ENCODE data around the gene MARK3. TPM values are rescaled to one million over a fixed set of nuclear protein-coding genes. Genes with fewer than 3 reads are reported as not detected.

The MARK3 gene
- total RNA-seq, 1 donor from 2014 or later, result 138 TPM

GRCh38 chr14:103526914-103527248, 141.7 kb downstream of the MARK3 start:
- H3K27ac Mint-ChIP-seq, result no peak overlapping the region
- H3K27me3 Mint-ChIP-seq, result no peaks in the 10 kb centered on the region
- peaks cover 49% of the 10 kb centered on the region for H3K4me1 Mint-ChIP-seq (ENCODE audit: low read depth)
- H3K4me3 Mint-ChIP-seq (ENCODE audit: low read depth), result no peak overlapping the region
- no peaks in the 10 kb centered on the region for H3K9me3 Mint-ChIP-seq (ENCODE audit: low read depth)
- H3K36me3 Mint-ChIP-seq (ENCODE audit: insufficient read depth), result no peaks in the 10 kb centered on the region
- no peak for TF ChIP-seq CTCF (IDR thresholded peaks at IDR 0.05; ENCODE audit: unreplicated experiment)
- no peak for DNase-seq (ENCODE audit: low spot score, unreplicated experiment)

GRCh38 chr14:103527408-103528145, 142.4 kb downstream of the MARK3 start:
- TF ChIP-seq CTCF (IDR thresholded peaks at IDR 0.05; ENCODE audit: unreplicated experiment), result no peak
- H3K4me3 Mint-ChIP-seq (ENCODE audit: low read depth), result peak overlapping the region; percentile 33
- H3K4me1 Mint-ChIP-seq (ENCODE audit: low read depth), result peaks cover 49% of the 10 kb centered on the region
- H3K27me3 Mint-ChIP-seq, result no peaks in the 10 kb centered on the region
- H3K27ac Mint-ChIP-seq, result peak overlapping the region; percentile 86
- H3K36me3 Mint-ChIP-seq (ENCODE audit: insufficient read depth), result no peaks in the 10 kb centered on the region
- no peaks in the 10 kb centered on the region for H3K9me3 Mint-ChIP-seq (ENCODE audit: low read depth)
- no peak for DNase-seq (ENCODE audit: low spot score, unreplicated experiment)

GRCh38 chr14:103528146-103528586, 143.0 kb downstream of the MARK3 start:
- peak overlapping the region; percentile 89 for H3K4me3 Mint-ChIP-seq (ENCODE audit: low read depth)
- no peaks in the 10 kb centered on the region for H3K9me3 Mint-ChIP-seq (ENCODE audit: low read depth)
- DNase-seq (ENCODE audit: low spot score, unreplicated experiment), result no peak
- TF ChIP-seq CTCF (IDR thresholded peaks at IDR 0.05; ENCODE audit: unreplicated experiment), result no peak
- H3K36me3 Mint-ChIP-seq (ENCODE audit: insufficient read depth), result no peaks in the 10 kb centered on the region
- H3K27me3 Mint-ChIP-seq, result no peaks in the 10 kb centered on the region
- peaks cover 49% of the 10 kb centered on the region for H3K4me1 Mint-ChIP-seq (ENCODE audit: low read depth)
- H3K27ac Mint-ChIP-seq, result peak overlapping the region; percentile 99

- Mint-ChIP-seq H3K4me3 (ENCODE audit: low read depth) (peak within 1 kb of the TSS; percentile 89), H3K9me3 (ENCODE audit: low read depth) (no peaks in the 10 kb centered on the region), H3K27me3 (no peaks in the 10 kb centered on the region), H3K27ac (peak within 1 kb of the TSS; percentile 99), H3K36me3 (ENCODE audit: insufficient read depth) (no peaks in the 10 kb centered on the region), H3K4me1 (ENCODE audit: low read depth) (peaks cover 45% of the 10 kb centered on the region)
- peak; percentile 74 for DNase-seq (ENCODE audit: low spot score, unreplicated experiment)
- no peak for TF ChIP-seq CTCF (IDR thresholded peaks at IDR 0.05; ENCODE audit: unreplicated experiment)
Observed at GRCh38 chr14:103528587-103529382, 143.6 kb downstream of the MARK3 start, which contains the start of gene TRMT61A. TRMT61A (plus strand) TSS chr14:103529196; CDS start chr14:103529979, 783 bp downstream.
